H1 (cell line): ENCODE data around the gene LEMD1. TPM values are rescaled to one million over a fixed set of nuclear protein-coding genes. Genes with fewer than 3 reads are reported as not detected.

Experiments
- EGR1 ChIP-seq: IDR thresholded peaks from 2 replicates; pipeline ENCODE4 v1.6.1; 2011; ENCODE audit warnings: low read depth, low read length, borderline replicate concordance
- SUZ12 ChIP-seq: fragments of 200-600 bp; sonication (generic); IDR thresholded peaks from 2 replicates; pipeline ENCODE4 v1.6.1; 2012; ENCODE audit warnings: mild to moderate bottlenecking, inconsistent platforms, low read length, moderate library complexity, mixed read lengths
- polyA plus RNA-seq, 7 experiments: library from polyadenylated mRNA; depleted of rRNA in 3 of 7; stranded (reverse) in 5 of 7; unstranded in 2 of 7; fragments of >200 nt in 5 of 7; fragments of 200-250 nt in 2 of 7; gene quantifications; 1 replicate in 5 of 7; 2 replicates in 1 of 7; 4 replicates in 1 of 7; pipeline versions ENCODE4 v1.2.1 to v1.2.3, GENCODE V29; 2011 to 2013; ENCODE audit warnings: missing spikeins in 2 of 7, mixed read lengths in 2 of 7
- total RNA-seq: library from RNA; stranded (reverse); fragmentation: NEBNext Ultra II Directional; extraction: Animal tissue kit (Norgen Biotek cat#: 25700); gene quantifications from 2 replicates; pipeline ENCODE4 v1.2.1, GENCODE V29; 2021
- TF ChIP-seq, protein P1 (sequence below): fragments of 300-600 bp; sonication (generic); IDR thresholded peaks from 2 replicates; pipeline ENCODE4 v1.7.1; 2012; ENCODE audit warnings: low read length, moderate library complexity, mild to moderate bottlenecking, inconsistent platforms; ENCODE audit not compliant: insufficient replicate concordance

LEMD1 gene
- total and polyA plus RNA-seq, 2 of the 8 experiments (the other 6 are each of a cell fraction or from before 2014, with no cell fraction given) = 10.0 to 10.5 TPM

DNA sequence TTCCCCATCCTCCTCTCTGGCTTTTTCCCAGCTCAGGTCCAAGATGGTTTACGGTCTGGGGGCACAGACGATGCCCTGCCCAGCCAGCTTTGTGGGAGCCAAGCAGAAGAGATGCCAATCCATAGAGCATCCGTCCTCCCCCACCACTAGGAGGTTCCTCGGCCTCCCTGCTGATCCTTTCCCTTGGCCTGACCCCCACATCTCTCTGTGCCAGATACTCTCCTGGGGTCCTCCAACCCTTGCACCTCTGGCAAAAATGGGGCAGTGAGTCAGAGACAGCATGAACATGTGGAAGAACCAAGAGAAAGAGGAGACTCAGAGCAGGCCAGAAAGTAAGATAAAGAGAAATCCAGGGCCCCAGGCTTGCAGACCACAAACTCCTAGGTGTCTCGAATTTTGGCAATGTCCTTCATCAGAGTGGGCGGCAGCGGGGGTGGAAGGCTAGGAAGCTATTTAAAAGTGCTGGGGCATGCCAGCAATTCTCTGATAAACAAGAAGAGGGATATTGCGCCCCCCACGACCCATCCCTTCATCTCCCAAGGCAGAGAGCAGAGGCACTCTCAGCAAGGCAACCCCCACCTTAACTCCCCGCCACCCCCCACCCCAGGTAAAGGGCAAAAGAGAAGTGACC lies 22.6 kb upstream of the LEMD1 start (continued):
- TF ChIP-seq, protein P1, sequence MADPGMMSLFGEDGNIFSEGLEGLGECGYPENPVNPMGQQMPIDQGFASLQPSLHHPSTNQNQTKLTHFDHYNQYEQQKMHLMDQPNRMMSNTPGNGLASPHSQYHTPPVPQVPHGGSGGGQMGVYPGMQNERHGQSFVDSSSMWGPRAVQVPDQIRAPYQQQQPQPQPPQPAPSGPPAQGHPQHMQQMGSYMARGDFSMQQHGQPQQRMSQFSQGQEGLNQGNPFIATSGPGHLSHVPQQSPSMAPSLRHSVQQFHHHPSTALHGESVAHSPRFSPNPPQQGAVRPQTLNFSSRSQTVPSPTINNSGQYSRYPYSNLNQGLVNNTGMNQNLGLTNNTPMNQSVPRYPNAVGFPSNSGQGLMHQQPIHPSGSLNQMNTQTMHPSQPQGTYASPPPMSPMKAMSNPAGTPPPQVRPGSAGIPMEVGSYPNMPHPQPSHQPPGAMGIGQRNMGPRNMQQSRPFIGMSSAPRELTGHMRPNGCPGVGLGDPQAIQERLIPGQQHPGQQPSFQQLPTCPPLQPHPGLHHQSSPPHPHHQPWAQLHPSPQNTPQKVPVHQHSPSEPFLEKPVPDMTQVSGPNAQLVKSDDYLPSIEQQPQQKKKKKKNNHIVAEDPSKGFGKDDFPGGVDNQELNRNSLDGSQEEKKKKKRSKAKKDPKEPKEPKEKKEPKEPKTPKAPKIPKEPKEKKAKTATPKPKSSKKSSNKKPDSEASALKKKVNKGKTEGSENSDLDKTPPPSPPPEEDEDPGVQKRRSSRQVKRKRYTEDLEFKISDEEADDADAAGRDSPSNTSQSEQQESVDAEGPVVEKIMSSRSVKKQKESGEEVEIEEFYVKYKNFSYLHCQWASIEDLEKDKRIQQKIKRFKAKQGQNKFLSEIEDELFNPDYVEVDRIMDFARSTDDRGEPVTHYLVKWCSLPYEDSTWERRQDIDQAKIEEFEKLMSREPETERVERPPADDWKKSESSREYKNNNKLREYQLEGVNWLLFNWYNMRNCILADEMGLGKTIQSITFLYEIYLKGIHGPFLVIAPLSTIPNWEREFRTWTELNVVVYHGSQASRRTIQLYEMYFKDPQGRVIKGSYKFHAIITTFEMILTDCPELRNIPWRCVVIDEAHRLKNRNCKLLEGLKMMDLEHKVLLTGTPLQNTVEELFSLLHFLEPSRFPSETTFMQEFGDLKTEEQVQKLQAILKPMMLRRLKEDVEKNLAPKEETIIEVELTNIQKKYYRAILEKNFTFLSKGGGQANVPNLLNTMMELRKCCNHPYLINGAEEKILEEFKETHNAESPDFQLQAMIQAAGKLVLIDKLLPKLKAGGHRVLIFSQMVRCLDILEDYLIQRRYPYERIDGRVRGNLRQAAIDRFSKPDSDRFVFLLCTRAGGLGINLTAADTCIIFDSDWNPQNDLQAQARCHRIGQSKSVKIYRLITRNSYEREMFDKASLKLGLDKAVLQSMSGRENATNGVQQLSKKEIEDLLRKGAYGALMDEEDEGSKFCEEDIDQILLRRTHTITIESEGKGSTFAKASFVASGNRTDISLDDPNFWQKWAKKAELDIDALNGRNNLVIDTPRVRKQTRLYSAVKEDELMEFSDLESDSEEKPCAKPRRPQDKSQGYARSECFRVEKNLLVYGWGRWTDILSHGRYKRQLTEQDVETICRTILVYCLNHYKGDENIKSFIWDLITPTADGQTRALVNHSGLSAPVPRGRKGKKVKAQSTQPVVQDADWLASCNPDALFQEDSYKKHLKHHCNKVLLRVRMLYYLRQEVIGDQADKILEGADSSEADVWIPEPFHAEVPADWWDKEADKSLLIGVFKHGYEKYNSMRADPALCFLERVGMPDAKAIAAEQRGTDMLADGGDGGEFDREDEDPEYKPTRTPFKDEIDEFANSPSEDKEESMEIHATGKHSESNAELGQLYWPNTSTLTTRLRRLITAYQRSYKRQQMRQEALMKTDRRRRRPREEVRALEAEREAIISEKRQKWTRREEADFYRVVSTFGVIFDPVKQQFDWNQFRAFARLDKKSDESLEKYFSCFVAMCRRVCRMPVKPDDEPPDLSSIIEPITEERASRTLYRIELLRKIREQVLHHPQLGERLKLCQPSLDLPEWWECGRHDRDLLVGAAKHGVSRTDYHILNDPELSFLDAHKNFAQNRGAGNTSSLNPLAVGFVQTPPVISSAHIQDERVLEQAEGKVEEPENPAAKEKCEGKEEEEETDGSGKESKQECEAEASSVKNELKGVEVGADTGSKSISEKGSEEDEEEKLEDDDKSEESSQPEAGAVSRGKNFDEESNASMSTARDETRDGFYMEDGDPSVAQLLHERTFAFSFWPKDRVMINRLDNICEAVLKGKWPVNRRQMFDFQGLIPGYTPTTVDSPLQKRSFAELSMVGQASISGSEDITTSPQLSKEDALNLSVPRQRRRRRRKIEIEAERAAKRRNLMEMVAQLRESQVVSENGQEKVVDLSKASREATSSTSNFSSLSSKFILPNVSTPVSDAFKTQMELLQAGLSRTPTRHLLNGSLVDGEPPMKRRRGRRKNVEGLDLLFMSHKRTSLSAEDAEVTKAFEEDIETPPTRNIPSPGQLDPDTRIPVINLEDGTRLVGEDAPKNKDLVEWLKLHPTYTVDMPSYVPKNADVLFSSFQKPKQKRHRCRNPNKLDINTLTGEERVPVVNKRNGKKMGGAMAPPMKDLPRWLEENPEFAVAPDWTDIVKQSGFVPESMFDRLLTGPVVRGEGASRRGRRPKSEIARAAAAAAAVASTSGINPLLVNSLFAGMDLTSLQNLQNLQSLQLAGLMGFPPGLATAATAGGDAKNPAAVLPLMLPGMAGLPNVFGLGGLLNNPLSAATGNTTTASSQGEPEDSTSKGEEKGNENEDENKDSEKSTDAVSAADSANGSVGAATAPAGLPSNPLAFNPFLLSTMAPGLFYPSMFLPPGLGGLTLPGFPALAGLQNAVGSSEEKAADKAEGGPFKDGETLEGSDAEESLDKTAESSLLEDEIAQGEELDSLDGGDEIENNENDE = peak; percentile 0
- TF ChIP-seq EGR1 = peak; percentile 10; the same call in 1 of the 2 replicates
- no peak for TF ChIP-seq SUZ12
